CMK (cell line): ENCODE measurements around the gene OSBPL9.
A peak's percentile ranks its signal among the peaks of the same experiment; 100 is the strongest.

Source experiments
- DNase-seq: peaks from one replicate; pipeline ENCODE4 v3.0.0-alpha.2; 2010; ENCODE audit warnings: low read depth

OSBPL9 gene

GRCh38 chr1:51616903-51617708 is at the start of gene OSBPL9:
Gene OSBPL9 (plus strand): TSS chr1:51617092. CDS start chr1:51617111, 19 bp downstream.
- peak; percentile 72 for DNase-seq

GRCh38 chr1:51567653-51568052 is 49.2 kb upstream of the OSBPL9 start:
- no peak for DNase-seq

- DNase-seq = no peak
Observed at GRCh38 chr1:51568231-51568935, 48.5 kb upstream of the OSBPL9 start.

- DNase-seq = no peak
Observed at GRCh38 chr1:51569284-51570062, 47.4 kb upstream of the OSBPL9 start.

GRCh38 chr1:51570063-51570710 is 46.7 kb upstream of the OSBPL9 start:
- no peak for DNase-seq

- DNase-seq = no peak
Observed at GRCh38 chr1:51572365-51572764, 44.5 kb upstream of the OSBPL9 start.

GRCh38 chr1:51574796-51575195 is 42.1 kb upstream of the OSBPL9 start:
- DNase-seq = no peak

GRCh38 chr1:51575406-51576084 is 41.3 kb upstream of the OSBPL9 start:
- no peak for DNase-seq

- no peak for DNase-seq
Observed at GRCh38 chr1:51576085-51576444, 40.8 kb upstream of the OSBPL9 start.

GRCh38 chr1:51576923-51577322 is 40.0 kb upstream of the OSBPL9 start:
- DNase-seq = no peak

- no peak for DNase-seq
Observed at GRCh38 chr1:51578383-51579109, 38.3 kb upstream of the OSBPL9 start.

GRCh38 chr1:51581238-51581637 is 35.7 kb upstream of the OSBPL9 start:
- DNase-seq = no peak

- no peak for DNase-seq
Observed at GRCh38 chr1:51583532-51583931, 33.4 kb upstream of the OSBPL9 start.

- DNase-seq = no peak
Observed at GRCh38 chr1:51584021-51584420, 32.9 kb upstream of the OSBPL9 start.

GRCh38 chr1:51592711-51593110 is 24.2 kb upstream of the OSBPL9 start:
- DNase-seq = no peak

- DNase-seq = no peak
Observed at GRCh38 chr1:51594716-51595115, 22.2 kb upstream of the OSBPL9 start.

- DNase-seq = no peak
Observed at GRCh38 chr1:51600529-51600928, 16.4 kb upstream of the OSBPL9 start.

- no peak for DNase-seq
Observed at GRCh38 chr1:51600965-51601364, 15.9 kb upstream of the OSBPL9 start.

- DNase-seq = no peak
Observed at GRCh38 chr1:51605961-51606723, 10.8 kb upstream of the OSBPL9 start.

GRCh38 chr1:51607681-51608095 is 9.2 kb upstream of the OSBPL9 start:
- DNase-seq = no peak
